Right lobe of liver (tissue), 6 donors: ENCODE measurements around the gene FAIM2. TPM values are rescaled to one million over a fixed set of nuclear protein-coding genes. Genes with fewer than 3 reads are reported as not detected.
A peak's percentile ranks its signal among the peaks of the same experiment; 100 is the strongest.

Source experiments
- ATAC-seq, 4 donors: fragments of 200-7000 bp; cut with Tn5 transposase; one replicate each; pipeline ENCODE4 v1.9.1; 2020; ENCODE audit warnings: mild to moderate bottlenecking in 4 of 4, moderate library complexity in 4 of 4
- DNase-seq, 3 donors: peaks; one replicate each; pipeline ENCODE4 v3.0.0-alpha.2; 2020
- H3K27ac ChIP-seq, 3 donors: fragments of 200-600 bp; one replicate each; pipeline ENCODE4 v1.8.0; 2022
- H3K27me3 ChIP-seq, 2 donors: fragments of 200-600 bp; one replicate each; pipeline ENCODE4 v1.8.0; 2022
- H3K36me3 ChIP-seq, 4 donors: fragments of 200-600 bp; sonication (generic) in 1 of 4; one replicate each; pipeline versions ENCODE4 v1.5.1 to v1.8.0; 2017 to 2022; ENCODE audit warnings: control low read depth in 1 of 4
- H3K4me1 ChIP-seq, 4 donors: fragments of 200-600 bp; sonication (generic) in 1 of 4; one replicate each; pipeline versions ENCODE4 v1.5.1 to v1.8.0; 2017 to 2022; ENCODE audit warnings: control low read depth in 1 of 4
- H3K4me3 ChIP-seq, 3 donors: fragments of 200-600 bp; one replicate each; pipeline ENCODE4 v1.8.0; 2022
- H3K9me3 ChIP-seq, 4 donors: fragments of 200-600 bp; sonication (generic) in 1 of 4; one replicate each; pipeline versions ENCODE4 v1.5.1 to v1.8.0; 2017 to 2022; ENCODE audit warnings: control low read depth in 1 of 4
- CTCF ChIP-seq, 4 donors: fragments of 200-600 bp in 3 of 4; fragments of 450-650 bp in 1 of 4; IDR thresholded peaks; one replicate each; pipeline versions ENCODE4 v1.5.1 to v1.8.0; 2016 to 2022; ENCODE audit warnings: antibody characterized with exemption in 4 of 4, mild to moderate bottlenecking in 2 of 4
- POLR2A ChIP-seq: fragments of 450-650 bp; IDR thresholded peaks from one replicate; pipeline ENCODE4 v1.6.1; 2017; ENCODE audit warnings: antibody characterized with exemption, mild to moderate bottlenecking
- WGBS: methylation state at CpG from one replicate; pipeline ENCODE4 v1.1.6; 2018; ENCODE audit warnings: low coverage, low lambda C conversion rate; ENCODE audit not compliant: insufficient coverage; ENCODE audit errors: missing lambda C conversion rate; 5-methylcytosine and 5-hydroxymethylcytosine counted together
- intact Hi-C, 2 donors: fragments of 100-400 bp; cut with DNase I; formaldehyde crosslinking; loops; one replicate each; pipeline versions ENCODE4 v1.11.2 to v1.14.1; 2022
- total RNA-seq, 6 experiments: library from RNA; depleted of rRNA in 2 of 6; stranded (reverse); fragments of >200 nt in 2 of 6; fragmentation: NEBNext Ultra II Directional in 3 of 6; extraction: Animal tissue kit (Norgen Biotek cat#: 25700) in 3 of 6; gene quantifications; one replicate each; pipeline versions ENCODE4 v1.1.0 to v1.2.4, GENCODE V29; 2016 to 2023
- donor health status: DM: no; HTN: yes; CAD: no.
- donor health status: DM: no; HTN: no; CAD: no.
- donor health status: DM: no; HTN: no; CAD: no.
- donor health status: DM: no; HTN: yes; CAD: no.
- donor health status: DM: no; HTN: yes; CAD: no.

The FAIM2 gene
- total RNA-seq, 6 experiments from 2014 or later, result 0.16 TPM; not detected in 5

- Histone ChIP-seq H3K27ac (no peak within 1 kb of the TSS), H3K9me3 (no peaks in the 10 kb centered on the region), H3K36me3 (no peaks in the 10 kb centered on the region), H3K4me1 (peaks cover 0 to 9% (median 0%) of the 10 kb centered on the region in 4 donors), H3K27me3 (no peaks in the 10 kb centered on the region), H3K4me3 (no peak within 1 kb of the TSS)
- 79% methylated on average over 13 of the region's 32 CpGs for WGBS
- intact Hi-C loops, result no loop called here
- peak in 1 of 3 donors; percentile 37 for DNase-seq
- no peak for ATAC-seq
- TF ChIP-seq POLR2A, result no peak
- TF ChIP-seq CTCF (IDR thresholded peaks at IDR 0.05), result no peak
Observed at GRCh38 chr12:49950273-49951251, 46.9 kb upstream of the FAIM2 start, which contains the start of gene AQP2. Gene AQP2 (plus strand): TSS chr12:49950737. CDS start chr12:49950831, 94 bp downstream.

GRCh38 chr12:49949866-49950265 is 46.2 kb upstream of the FAIM2 start:
- no peaks in the 10 kb centered on the region for H3K36me3 ChIP-seq
- intact Hi-C loops, result no loop called here
- TF ChIP-seq CTCF (IDR thresholded peaks at IDR 0.05) (no peak), POLR2A (no peak)
- no peaks in the 10 kb centered on the region for H3K27me3 ChIP-seq
- 100% methylated on average over 2 of the region's 3 CpGs for WGBS
- ATAC-seq (no peak), DNase-seq (no peak)
- no peak overlapping the region for H3K27ac ChIP-seq
- H3K9me3 ChIP-seq, result no peaks in the 10 kb centered on the region
- peaks cover 0 to 13% (median 0%) of the 10 kb centered on the region in 4 donors for H3K4me1 ChIP-seq
- no peak overlapping the region for H3K4me3 ChIP-seq

GRCh38 chr12:49948866-49949845 is 45.5 kb upstream of the FAIM2 start:
- Histone ChIP-seq H3K27me3 (no peaks in the 10 kb centered on the region), H3K9me3 (no peaks in the 10 kb centered on the region), H3K27ac (no peak overlapping the region), H3K4me3 (no peak overlapping the region), H3K4me1 (peaks cover 0 to 13% (median 0%) of the 10 kb centered on the region in 4 donors), H3K36me3 (no peaks in the 10 kb centered on the region)
- TF ChIP-seq CTCF (IDR thresholded peaks at IDR 0.05), result no peak
- TF ChIP-seq POLR2A, result no peak
- intact Hi-C loops, result no loop called here
- ATAC-seq (no peak), DNase-seq (peak in 1 of 3 donors; percentile 30)
- WGBS, result 76% methylated on average over 10 of the region's 13 CpGs

- Histone ChIP-seq H3K9me3 (no peaks in the 10 kb centered on the region), H3K27me3 (no peaks in the 10 kb centered on the region), H3K36me3 (no peaks in the 10 kb centered on the region), H3K27ac (no peak overlapping the region), H3K4me3 (no peak overlapping the region), H3K4me1 (peaks cover 0 to 11% (median 0%) of the 10 kb centered on the region in 4 donors)
- intact Hi-C loops, result no loop called here
- TF ChIP-seq CTCF (IDR thresholded peaks at IDR 0.05) (no peak), POLR2A (no peak)
- ATAC-seq, result no peak
- 58% methylated on average over 4 of the region's 7 CpGs for WGBS
- no peak for DNase-seq
Observed at GRCh38 chr12:49947593-49948226, 44.0 kb upstream of the FAIM2 start.
